HFF-Myc (cell line): ENCODE data around the gene NIPAL4.

ENCODE experiments used
- DNase-seq: peaks from one replicate; pipeline ENCODE4 v3.0.0-alpha.2; 2011; ENCODE audit warnings: low read depth; ENCODE audit errors: extremely low read depth
- H3K4me3 ChIP-seq: replicated peaks from 2 replicates; pipeline ENCODE4 v1.5.1; 2011; ENCODE audit warnings: low read depth, mild to moderate bottlenecking, control low read depth, low read length
- TF ChIP-seq, protein P1 (sequence below): IDR thresholded peaks from 2 replicates; pipeline ENCODE4 v1.5.1; 2012; ENCODE audit warnings: mild to moderate bottlenecking, low read depth, low read length, control low read depth; ENCODE audit errors: missing control alignments

NIPAL4 gene

GRCh38 chr5:157505496-157505895 is 45.5 kb downstream of the NIPAL4 start:
- H3K4me3 ChIP-seq = no peak overlapping the region
- no peak for DNase-seq
- TF ChIP-seq, protein P1, sequence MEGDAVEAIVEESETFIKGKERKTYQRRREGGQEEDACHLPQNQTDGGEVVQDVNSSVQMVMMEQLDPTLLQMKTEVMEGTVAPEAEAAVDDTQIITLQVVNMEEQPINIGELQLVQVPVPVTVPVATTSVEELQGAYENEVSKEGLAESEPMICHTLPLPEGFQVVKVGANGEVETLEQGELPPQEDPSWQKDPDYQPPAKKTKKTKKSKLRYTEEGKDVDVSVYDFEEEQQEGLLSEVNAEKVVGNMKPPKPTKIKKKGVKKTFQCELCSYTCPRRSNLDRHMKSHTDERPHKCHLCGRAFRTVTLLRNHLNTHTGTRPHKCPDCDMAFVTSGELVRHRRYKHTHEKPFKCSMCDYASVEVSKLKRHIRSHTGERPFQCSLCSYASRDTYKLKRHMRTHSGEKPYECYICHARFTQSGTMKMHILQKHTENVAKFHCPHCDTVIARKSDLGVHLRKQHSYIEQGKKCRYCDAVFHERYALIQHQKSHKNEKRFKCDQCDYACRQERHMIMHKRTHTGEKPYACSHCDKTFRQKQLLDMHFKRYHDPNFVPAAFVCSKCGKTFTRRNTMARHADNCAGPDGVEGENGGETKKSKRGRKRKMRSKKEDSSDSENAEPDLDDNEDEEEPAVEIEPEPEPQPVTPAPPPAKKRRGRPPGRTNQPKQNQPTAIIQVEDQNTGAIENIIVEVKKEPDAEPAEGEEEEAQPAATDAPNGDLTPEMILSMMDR = no peak

DNA sequence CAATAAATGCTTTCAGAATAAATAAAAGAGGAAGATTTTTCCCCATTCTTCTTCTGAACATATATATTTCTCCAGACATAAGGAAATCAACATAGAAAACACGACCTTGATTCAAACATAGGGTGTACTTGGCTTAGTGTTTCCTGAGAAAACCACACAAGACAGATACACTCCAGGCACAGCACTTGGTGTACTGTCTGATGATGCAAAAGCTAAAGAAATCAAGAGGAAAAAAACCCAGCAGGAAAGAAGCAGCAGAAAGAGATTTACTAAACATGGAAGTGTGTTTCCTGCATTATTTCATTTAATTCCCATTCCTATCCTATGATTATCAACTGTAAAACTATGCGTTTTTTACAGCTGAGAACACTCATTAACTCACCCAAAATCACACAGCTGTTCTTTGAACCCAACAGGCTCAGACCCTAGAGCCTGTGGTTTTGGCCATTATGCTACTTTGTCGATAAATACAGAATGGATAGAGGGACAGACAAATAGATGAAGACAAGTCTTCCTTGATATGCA is 46.1 kb downstream of the NIPAL4 start:
- TF ChIP-seq, protein P1 = no peak
- no peak for DNase-seq
- H3K4me3 ChIP-seq = no peak overlapping the region

DNA sequence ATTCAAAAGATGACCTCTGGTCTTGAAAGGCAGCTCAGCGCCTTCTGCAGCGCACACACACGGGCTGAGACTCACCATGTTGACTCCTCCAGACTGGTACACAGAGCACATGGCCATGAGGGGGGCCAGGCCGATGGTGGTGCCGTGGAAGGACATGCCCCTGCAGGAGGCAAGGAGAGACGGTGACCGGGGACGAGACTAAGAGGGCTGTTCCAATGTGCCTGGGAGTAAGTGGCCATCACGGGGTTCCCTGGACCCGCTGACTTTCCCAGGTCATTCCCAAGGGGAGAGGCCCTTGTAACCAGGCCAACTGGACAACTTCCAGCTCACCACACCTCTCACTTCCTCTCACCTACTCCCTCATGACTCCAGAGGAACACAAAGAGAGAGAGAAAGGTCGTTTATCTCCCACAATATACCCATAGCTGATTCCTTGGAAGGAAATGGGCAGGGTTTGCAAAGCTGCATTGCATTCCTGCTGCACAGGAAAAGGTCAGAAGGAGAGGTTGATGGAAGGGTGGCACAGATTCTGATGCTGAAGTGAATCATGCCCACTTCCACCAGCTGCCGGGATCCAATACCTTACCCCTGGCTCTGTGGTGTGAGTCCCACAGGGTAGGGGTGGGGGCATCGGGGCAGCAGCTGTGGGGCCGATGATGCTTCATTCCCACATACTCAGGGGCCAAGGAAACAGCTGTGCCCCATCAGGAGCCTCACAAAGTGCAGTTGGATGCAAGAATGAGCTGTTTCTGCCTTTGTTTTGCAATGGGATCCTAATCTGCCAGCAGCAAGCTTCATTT is 47.2 kb downstream of the NIPAL4 start:
- H3K4me3 ChIP-seq = no peak overlapping the region
- DNase-seq = no peak
- TF ChIP-seq, protein P1 = no peak

GRCh38 chr5:157509093-157509492 is 49.1 kb downstream of the NIPAL4 start:
- no peak overlapping the region for H3K4me3 ChIP-seq
- DNase-seq = no peak
- TF ChIP-seq, protein P1 = no peak

- no peak for DNase-seq
- TF ChIP-seq, protein P1 = no peak
These were observed 49.6 kb downstream of the NIPAL4 start for GRCh38 chr5:157509587-157509986.

GRCh38 chr5:157510682-157511081 is 50.7 kb downstream of the NIPAL4 start:
- no peak for DNase-seq
- TF ChIP-seq, protein P1 = no peak
- no peak overlapping the region for H3K4me3 ChIP-seq

More at GRCh38 chr5:157509587-157509986, 49.6 kb downstream of the NIPAL4 start:
- H3K4me3 ChIP-seq = no peak overlapping the region
